Measurements from ENCODE around the gene JUN. TPM values are rescaled to one million over a fixed set of nuclear protein-coding genes. Genes with fewer than 3 reads are reported as not detected.

The JUN gene
- total and polyA plus RNA-seq, 2 donors (not counting 1 experiment from before 2014, with no cell fraction given): 94.4 to 4,074 TPM

DNA sequence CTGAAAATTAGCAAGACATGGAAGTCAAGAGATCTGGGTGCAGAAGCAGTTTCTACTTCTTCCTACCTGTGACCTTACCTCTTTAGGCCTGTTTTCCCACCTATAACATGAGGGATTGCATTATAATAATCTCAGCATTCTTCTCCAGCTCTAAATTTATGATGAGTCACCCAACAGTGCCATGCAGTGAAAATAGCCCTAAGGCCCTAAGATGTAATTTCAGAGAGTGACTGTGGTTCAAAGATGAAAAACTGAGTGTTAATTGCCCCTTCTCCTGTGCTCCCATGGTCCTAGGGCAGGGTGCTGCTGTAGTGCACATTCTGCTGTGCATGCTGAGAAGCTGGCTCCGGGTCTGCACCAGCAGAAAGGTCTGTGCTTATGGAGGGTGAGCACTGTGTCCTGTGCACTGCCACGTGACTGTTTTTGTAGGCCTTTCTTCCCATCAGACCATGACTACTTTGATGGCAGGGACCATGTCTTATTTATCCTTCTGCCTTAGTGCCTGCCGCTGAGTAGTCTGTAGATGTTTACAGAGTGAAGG lies 29.7 kb downstream of the JUN start:
- Histone ChIP-seq H3K27me3 (replicated peaks in 1 of 4; ENCODE audit: control extremely low read depth in 1 of 4, control insufficient read depth in 3 of 4, insufficient read depth in 4 of 4, low read length in 3 of 4) (no peaks in the 10 kb centered on the region), H3K4me3 (ENCODE audit: control extremely low read depth in 1 of 5, extremely low read depth in 1 of 5, insufficient read depth in 1 of 5, low read depth in 2 of 5, low read length in 4 of 5) (no peak overlapping the region), H3K9ac (ENCODE audit: low read length) (no peak overlapping the region), H3K4me2 (replicated peaks; ENCODE audit: low read depth, low read length, poor library complexity, severe bottlenecking) (no peak overlapping the region), H3K4me1 (ENCODE audit: control insufficient read depth in 2 of 2, insufficient read depth in 2 of 2, low read length in 2 of 2) (peaks cover 7 to 12% of the 10 kb centered on the region in 2 donors), H3K36me3 (replicated peaks in 1 of 2; ENCODE audit: control extremely low read depth in 1 of 2, control insufficient read depth in 1 of 2, extremely low read depth in 1 of 2, insufficient read depth in 2 of 2, low read length in 1 of 2) (no peaks in the 10 kb centered on the region), H3K9me3 (ENCODE audit: control extremely low read depth in 1 of 3, control insufficient read depth in 2 of 3, insufficient read depth in 1 of 3, low read length in 2 of 3) (no peaks in the 10 kb centered on the region), H3K27ac (ENCODE audit: low read length in 2 of 2) (no peak overlapping the region), H3K79me2 (ENCODE audit: control insufficient read depth, insufficient read depth, low read length) (no peaks in the 10 kb centered on the region), H4K20me1 (ENCODE audit: control insufficient read depth, insufficient read depth, low read length, poor library complexity, severe bottlenecking) (no peaks in the 10 kb centered on the region), H2AFZ (ENCODE audit: insufficient read depth, low read depth, low read length, poor library complexity, severe bottlenecking) (peak overlapping the region; percentile 22)
- 100% methylated on average over 1 of the region's 3 CpGs for WGBS (ENCODE audit: insufficient coverage)
- Mint-ChIP-seq H3K27ac (no peak overlapping the region), H3K4me3 (no peak overlapping the region), H3K4me1 (peaks cover 14% of the 10 kb centered on the region), H3K9me3 (ENCODE audit: insufficient read depth) (no peaks in the 10 kb centered on the region), H3K27me3 (no peaks in the 10 kb centered on the region)
- no peak for TF ChIP-seq EZH2 (IDR thresholded peaks at IDR 0.05; ENCODE audit: borderline replicate concordance, insufficient read depth, low read depth, low read length, poor library complexity, severe bottlenecking)
- TF ChIP-seq, protein P1, sequence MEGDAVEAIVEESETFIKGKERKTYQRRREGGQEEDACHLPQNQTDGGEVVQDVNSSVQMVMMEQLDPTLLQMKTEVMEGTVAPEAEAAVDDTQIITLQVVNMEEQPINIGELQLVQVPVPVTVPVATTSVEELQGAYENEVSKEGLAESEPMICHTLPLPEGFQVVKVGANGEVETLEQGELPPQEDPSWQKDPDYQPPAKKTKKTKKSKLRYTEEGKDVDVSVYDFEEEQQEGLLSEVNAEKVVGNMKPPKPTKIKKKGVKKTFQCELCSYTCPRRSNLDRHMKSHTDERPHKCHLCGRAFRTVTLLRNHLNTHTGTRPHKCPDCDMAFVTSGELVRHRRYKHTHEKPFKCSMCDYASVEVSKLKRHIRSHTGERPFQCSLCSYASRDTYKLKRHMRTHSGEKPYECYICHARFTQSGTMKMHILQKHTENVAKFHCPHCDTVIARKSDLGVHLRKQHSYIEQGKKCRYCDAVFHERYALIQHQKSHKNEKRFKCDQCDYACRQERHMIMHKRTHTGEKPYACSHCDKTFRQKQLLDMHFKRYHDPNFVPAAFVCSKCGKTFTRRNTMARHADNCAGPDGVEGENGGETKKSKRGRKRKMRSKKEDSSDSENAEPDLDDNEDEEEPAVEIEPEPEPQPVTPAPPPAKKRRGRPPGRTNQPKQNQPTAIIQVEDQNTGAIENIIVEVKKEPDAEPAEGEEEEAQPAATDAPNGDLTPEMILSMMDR (IDR thresholded peaks at IDR 0.05): no peak
- ATAC-seq (ENCODE audit: low read depth) (no peak), DNase-seq (no peak)
- ChIA-PET CTCF (interaction anchor here (1.1 to 1.9 kb wide), 2 partner anchors 19 to 945 kb away, joined by 4 to 7 read pairs; no protein-coding TSS in a partner anchor), POLR2A (no interaction called here)
- intact Hi-C loops (cut with micrococcal nuclease): no loop called here

DNA sequence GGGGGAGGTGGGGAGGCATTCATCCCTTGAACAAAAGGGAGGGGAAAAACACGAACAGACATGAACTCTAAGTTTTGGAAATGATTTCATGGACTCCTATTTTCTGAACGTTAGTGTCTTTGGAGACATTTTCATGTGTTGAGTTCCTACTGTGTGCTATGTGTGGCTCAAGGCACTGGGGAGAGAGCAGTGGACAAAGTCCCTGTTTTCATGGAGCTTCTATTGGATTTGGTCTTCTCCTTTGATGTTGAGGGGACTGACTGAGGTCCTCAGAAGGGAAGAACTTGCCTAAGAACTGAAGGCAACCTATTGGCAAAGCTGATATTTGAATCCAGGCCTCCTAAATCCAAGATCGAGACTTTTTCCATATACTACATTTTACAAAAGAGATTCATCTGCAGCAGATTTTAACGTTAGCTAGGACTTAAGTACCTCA lies 30.4 kb downstream of the JUN start:
- no peak for ATAC-seq (ENCODE audit: low read depth)
- Histone ChIP-seq H3K4me2 (replicated peaks; ENCODE audit: low read depth, low read length, poor library complexity, severe bottlenecking) (no peak overlapping the region), H3K9me3 (ENCODE audit: control extremely low read depth in 1 of 3, control insufficient read depth in 2 of 3, insufficient read depth in 1 of 3, low read length in 2 of 3) (no peaks in the 10 kb centered on the region), H3K4me1 (ENCODE audit: control insufficient read depth in 2 of 2, insufficient read depth in 2 of 2, low read length in 2 of 2) (peaks cover 7 to 12% of the 10 kb centered on the region in 2 donors), H3K9ac (ENCODE audit: low read length) (no peak overlapping the region), H4K20me1 (ENCODE audit: control insufficient read depth, insufficient read depth, low read length, poor library complexity, severe bottlenecking) (no peaks in the 10 kb centered on the region), H3K27ac (ENCODE audit: low read length in 2 of 2) (no peak overlapping the region), H3K27me3 (replicated peaks in 1 of 4; ENCODE audit: control extremely low read depth in 1 of 4, control insufficient read depth in 3 of 4, insufficient read depth in 4 of 4, low read length in 3 of 4) (no peaks in the 10 kb centered on the region), H3K79me2 (ENCODE audit: control insufficient read depth, insufficient read depth, low read length) (no peaks in the 10 kb centered on the region), H2AFZ (ENCODE audit: insufficient read depth, low read depth, low read length, poor library complexity, severe bottlenecking) (no peak overlapping the region), H3K36me3 (replicated peaks in 1 of 2; ENCODE audit: control extremely low read depth in 1 of 2, control insufficient read depth in 1 of 2, extremely low read depth in 1 of 2, insufficient read depth in 2 of 2, low read length in 1 of 2) (no peaks in the 10 kb centered on the region), H3K4me3 (ENCODE audit: control extremely low read depth in 1 of 5, extremely low read depth in 1 of 5, insufficient read depth in 1 of 5, low read depth in 2 of 5, low read length in 4 of 5) (no peak overlapping the region)
- Mint-ChIP-seq H3K27me3 (no peaks in the 10 kb centered on the region), H3K9me3 (ENCODE audit: insufficient read depth) (no peaks in the 10 kb centered on the region), H3K27ac (no peak overlapping the region), H3K4me1 (peaks cover 14% of the 10 kb centered on the region), H3K4me3 (no peak overlapping the region)
- DNase-seq: no peak
- intact Hi-C loops (cut with micrococcal nuclease): no loop called here
- ChIA-PET POLR2A (no interaction called here), CTCF (interaction anchor here (1.1 to 1.9 kb wide), 2 partner anchors 19 to 946 kb away, joined by 4 to 7 read pairs; no protein-coding TSS in a partner anchor)
- WGBS (ENCODE audit: insufficient coverage): 100% methylated on average over 3 of the region's 4 CpGs
- TF ChIP-seq, protein P1 (IDR thresholded peaks at IDR 0.05): no peak
- no peak for TF ChIP-seq EZH2 (IDR thresholded peaks at IDR 0.05; ENCODE audit: borderline replicate concordance, insufficient read depth, low read depth, low read length, poor library complexity, severe bottlenecking)
